Measurements from ENCODE around the gene USP10. TPM values are rescaled to one million over a fixed set of nuclear protein-coding genes. Genes with fewer than 3 reads are reported as not detected.

Gene USP10
- polyA plus RNA-seq, 2 of the 4 experiments (the other 2 are of a cell fraction) = 61.5 to 93.5 TPM

DNA sequence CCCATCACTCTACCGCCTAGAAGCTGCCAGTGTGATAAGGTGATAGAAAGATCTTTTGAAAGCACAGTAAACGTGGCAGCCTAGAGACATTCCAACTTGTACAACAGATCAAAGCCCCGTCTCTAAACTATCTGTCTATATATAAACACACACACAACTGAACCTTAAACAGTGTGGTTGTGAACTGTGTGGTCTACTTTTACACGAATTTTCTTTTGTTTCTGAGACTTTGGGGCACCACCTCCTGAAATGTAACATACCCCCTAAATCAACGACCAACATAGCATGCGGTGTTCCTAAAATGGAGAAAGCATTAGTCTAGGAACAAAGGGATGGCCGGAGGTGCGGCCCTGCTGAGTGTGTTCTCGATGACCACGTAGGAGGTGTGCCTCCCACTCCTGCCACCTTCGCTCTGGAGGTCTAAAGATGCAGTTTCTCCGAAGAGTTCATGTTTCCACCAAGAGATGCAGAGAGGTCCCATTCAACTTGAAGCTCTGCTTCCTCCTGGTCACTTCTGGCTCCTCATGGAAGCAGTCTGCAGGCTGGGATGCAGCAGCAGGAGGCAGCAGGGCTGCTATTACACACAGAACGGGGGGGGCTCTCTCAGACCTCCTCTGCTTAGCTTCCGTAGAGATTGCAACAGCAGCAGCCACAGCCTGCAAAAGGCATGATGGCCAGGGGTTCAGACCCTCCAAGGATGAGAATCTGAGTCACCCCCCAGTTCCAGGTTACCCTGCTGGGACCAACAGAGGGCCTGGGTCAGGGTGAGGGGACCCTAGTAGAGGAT, 22.6 kb upstream of the USP10 start (continued):
- TF ChIP-seq, protein P1, sequence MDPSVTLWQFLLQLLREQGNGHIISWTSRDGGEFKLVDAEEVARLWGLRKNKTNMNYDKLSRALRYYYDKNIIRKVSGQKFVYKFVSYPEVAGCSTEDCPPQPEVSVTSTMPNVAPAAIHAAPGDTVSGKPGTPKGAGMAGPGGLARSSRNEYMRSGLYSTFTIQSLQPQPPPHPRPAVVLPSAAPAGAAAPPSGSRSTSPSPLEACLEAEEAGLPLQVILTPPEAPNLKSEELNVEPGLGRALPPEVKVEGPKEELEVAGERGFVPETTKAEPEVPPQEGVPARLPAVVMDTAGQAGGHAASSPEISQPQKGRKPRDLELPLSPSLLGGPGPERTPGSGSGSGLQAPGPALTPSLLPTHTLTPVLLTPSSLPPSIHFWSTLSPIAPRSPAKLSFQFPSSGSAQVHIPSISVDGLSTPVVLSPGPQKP (IDR thresholded peaks at IDR 0.05; ENCODE audit: low read depth, low read length) = no peak
- TF ChIP-seq POLR2AphosphoS2 (conservative IDR thresholded peaks at IDR 0.05; ENCODE audit: low read length) (no peak), SMC3 (IDR thresholded peaks at IDR 0.05) (no peak), HDAC2 (IDR thresholded peaks at IDR 0.05) (no peak), FOSL2 (IDR thresholded peaks at IDR 0.05) (no peak), FOSL2 (CRISPR knock-in tag; IDR thresholded peaks at IDR 0.05) (no peak), MAZ (IDR thresholded peaks at IDR 0.05; ENCODE audit: borderline replicate concordance, low read depth, low read length) (no peak)
- TF ChIP-seq, protein P2, sequence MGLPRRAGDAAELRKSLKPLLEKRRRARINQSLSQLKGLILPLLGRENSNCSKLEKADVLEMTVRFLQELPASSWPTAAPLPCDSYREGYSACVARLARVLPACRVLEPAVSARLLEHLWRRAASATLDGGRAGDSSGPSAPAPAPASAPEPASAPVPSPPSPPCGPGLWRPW (IDR thresholded peaks at IDR 0.05) = no peak
- TF ChIP-seq, protein P3, sequence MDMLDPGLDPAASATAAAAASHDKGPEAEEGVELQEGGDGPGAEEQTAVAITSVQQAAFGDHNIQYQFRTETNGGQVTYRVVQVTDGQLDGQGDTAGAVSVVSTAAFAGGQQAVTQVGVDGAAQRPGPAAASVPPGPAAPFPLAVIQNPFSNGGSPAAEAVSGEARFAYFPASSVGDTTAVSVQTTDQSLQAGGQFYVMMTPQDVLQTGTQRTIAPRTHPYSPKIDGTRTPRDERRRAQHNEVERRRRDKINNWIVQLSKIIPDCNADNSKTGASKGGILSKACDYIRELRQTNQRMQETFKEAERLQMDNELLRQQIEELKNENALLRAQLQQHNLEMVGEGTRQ (IDR thresholded peaks at IDR 0.05) = no peak

DNA sequence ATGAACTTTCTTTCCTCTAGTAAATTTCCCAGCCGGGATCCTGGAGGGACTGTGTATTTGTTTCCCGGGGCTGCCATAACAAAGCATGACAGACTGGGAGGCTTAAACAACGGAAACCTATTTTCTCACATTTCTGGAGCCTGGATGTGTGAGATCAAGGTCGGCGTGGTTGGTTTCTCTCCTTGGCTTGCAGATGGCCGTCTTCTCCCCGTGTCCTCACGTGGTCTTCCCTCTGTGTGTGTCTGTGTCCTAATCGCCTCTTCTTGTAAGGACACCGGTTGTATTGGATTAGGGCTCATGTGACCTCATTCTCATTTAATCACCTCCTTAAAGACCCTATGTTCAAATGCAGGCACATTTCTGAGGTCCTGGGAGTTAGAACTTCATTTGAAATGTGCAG, 22.0 kb upstream of the USP10 start:
- WGBS (ENCODE audit: missing lambda C conversion rate) = 78% methylated on average over 10 of the region's 10 CpGs
- Histone ChIP-seq H3K4me1 (no peaks in the 10 kb centered on the region), H3K9me3 (no peaks in the 10 kb centered on the region), H3K27ac (no peak overlapping the region), H3K4me2 (no peak overlapping the region), H3K4me3 (no peak overlapping the region)
- no peak for DNase-seq (ENCODE audit: low read depth in 1 of 2, low spot score in 1 of 2)
- ChIA-PET CTCF (interaction anchor here (3.9 kb wide), 1 partner anchor 48 kb away, joined by 19 read pairs; no protein-coding TSS in a partner anchor), POLR2A (no interaction called here)
- no peak for FAIRE-seq
- no peak for TF ChIP-seq KDM1A (IDR thresholded peaks at IDR 0.05; ENCODE audit: low read depth)
- no peak for TF ChIP-seq MAFK (IDR thresholded peaks at IDR 0.05; ENCODE audit: partially characterized antibody)
- TF ChIP-seq, protein P4, sequence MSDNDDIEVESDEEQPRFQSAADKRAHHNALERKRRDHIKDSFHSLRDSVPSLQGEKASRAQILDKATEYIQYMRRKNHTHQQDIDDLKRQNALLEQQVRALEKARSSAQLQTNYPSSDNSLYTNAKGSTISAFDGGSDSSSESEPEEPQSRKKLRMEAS (IDR thresholded peaks at IDR 0.05) = no peak
- TF ChIP-seq KDM5A (IDR thresholded peaks at IDR 0.05) = no peak
- TF ChIP-seq, protein P5, sequence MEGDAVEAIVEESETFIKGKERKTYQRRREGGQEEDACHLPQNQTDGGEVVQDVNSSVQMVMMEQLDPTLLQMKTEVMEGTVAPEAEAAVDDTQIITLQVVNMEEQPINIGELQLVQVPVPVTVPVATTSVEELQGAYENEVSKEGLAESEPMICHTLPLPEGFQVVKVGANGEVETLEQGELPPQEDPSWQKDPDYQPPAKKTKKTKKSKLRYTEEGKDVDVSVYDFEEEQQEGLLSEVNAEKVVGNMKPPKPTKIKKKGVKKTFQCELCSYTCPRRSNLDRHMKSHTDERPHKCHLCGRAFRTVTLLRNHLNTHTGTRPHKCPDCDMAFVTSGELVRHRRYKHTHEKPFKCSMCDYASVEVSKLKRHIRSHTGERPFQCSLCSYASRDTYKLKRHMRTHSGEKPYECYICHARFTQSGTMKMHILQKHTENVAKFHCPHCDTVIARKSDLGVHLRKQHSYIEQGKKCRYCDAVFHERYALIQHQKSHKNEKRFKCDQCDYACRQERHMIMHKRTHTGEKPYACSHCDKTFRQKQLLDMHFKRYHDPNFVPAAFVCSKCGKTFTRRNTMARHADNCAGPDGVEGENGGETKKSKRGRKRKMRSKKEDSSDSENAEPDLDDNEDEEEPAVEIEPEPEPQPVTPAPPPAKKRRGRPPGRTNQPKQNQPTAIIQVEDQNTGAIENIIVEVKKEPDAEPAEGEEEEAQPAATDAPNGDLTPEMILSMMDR (IDR thresholded peaks at IDR 0.05) = no peak
- TF ChIP-seq NR3C1 (IDR thresholded peaks at IDR 0.05) = no peak
- TF ChIP-seq, protein P1 (IDR thresholded peaks at IDR 0.05; ENCODE audit: low read depth, low read length) = no peak
- TF ChIP-seq, protein P3 (IDR thresholded peaks at IDR 0.05) = no peak
- no peak for TF ChIP-seq NFE2L2 (conservative IDR thresholded peaks at IDR 0.05; ENCODE audit: low read length)
- no peak for TF ChIP-seq JUN (IDR thresholded peaks at IDR 0.05)
- TF ChIP-seq, protein P6, sequence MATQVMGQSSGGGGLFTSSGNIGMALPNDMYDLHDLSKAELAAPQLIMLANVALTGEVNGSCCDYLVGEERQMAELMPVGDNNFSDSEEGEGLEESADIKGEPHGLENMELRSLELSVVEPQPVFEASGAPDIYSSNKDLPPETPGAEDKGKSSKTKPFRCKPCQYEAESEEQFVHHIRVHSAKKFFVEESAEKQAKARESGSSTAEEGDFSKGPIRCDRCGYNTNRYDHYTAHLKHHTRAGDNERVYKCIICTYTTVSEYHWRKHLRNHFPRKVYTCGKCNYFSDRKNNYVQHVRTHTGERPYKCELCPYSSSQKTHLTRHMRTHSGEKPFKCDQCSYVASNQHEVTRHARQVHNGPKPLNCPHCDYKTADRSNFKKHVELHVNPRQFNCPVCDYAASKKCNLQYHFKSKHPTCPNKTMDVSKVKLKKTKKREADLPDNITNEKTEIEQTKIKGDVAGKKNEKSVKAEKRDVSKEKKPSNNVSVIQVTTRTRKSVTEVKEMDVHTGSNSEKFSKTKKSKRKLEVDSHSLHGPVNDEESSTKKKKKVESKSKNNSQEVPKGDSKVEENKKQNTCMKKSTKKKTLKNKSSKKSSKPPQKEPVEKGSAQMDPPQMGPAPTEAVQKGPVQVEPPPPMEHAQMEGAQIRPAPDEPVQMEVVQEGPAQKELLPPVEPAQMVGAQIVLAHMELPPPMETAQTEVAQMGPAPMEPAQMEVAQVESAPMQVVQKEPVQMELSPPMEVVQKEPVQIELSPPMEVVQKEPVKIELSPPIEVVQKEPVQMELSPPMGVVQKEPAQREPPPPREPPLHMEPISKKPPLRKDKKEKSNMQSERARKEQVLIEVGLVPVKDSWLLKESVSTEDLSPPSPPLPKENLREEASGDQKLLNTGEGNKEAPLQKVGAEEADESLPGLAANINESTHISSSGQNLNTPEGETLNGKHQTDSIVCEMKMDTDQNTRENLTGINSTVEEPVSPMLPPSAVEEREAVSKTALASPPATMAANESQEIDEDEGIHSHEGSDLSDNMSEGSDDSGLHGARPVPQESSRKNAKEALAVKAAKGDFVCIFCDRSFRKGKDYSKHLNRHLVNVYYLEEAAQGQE (IDR thresholded peaks at IDR 0.05) = no peak
- TF ChIP-seq CBX2 (IDR thresholded peaks at IDR 0.05; ENCODE audit: borderline replicate concordance, low read depth) = no peak
- TF ChIP-seq, protein P7, sequence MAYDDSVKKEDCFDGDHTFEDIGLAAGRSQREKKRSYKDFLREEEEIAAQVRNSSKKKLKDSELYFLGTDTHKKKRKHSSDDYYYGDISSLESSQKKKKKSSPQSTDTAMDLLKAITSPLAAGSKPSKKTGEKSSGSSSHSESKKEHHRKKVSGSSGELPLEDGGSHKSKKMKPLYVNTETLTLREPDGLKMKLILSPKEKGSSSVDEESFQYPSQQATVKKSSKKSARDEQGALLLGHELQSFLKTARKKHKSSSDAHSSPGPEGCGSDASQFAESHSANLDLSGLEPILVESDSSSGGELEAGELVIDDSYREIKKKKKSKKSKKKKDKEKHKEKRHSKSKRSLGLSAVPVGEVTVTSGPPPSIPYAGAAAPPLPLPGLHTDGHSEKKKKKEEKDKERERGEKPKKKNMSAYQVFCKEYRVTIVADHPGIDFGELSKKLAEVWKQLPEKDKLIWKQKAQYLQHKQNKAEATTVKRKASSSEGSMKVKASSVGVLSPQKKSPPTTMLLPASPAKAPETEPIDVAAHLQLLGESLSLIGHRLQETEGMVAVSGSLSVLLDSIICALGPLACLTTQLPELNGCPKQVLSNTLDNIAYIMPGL (CRISPR knock-in tag; IDR thresholded peaks at IDR 0.05; ENCODE audit: borderline replicate concordance) = no peak
- no peak for TF ChIP-seq FOSB (CRISPR knock-in tag; IDR thresholded peaks at IDR 0.05)
- ATAC-seq = no peak

All from A549 (cell line).